ENCODE data around the gene GPATCH2.
"Not testable (repeated sequence)": the region's sequence is repeated elsewhere in the genome, so short reads cannot be mapped to it uniquely, and the experiment has no call there.

Gene GPATCH2

DNA sequence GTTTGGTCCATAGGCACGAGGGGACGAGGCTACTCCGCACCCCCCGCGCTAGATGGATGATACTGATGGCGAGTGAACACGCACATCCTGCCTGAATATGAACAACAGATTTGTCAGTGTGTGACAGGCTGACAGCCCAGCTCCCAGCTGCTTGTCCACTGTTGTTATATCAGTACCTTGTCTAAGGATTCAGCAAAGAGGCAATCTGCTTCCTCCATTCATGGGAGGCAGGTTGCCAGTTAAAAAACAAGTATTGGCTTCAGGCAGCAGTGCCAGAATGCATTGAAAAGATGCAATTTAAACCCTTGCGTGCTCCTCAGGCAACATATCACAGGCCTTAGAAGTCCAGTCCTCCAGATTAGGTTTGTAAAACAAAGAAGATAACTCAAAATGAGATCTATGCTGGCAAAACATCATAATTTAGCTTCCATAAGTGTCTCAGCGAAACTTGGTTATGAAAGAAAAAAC lies 223.3 kb downstream of the GPATCH2 start:
- H3K4me3 ChIP-seq (ENCODE audit: low read depth, low read length) = no peak overlapping the region
- H3K9ac ChIP-seq (ENCODE audit: low read length) = no peak overlapping the region
- H3K36me3 ChIP-seq (ENCODE audit: control insufficient read depth, insufficient read depth, low read length) = no peaks in the 10 kb centered on the region
- no peaks in the 10 kb centered on the region; the same call in 1 of the 2 replicates for H3K4me1 ChIP-seq (ENCODE audit: control insufficient read depth, insufficient read depth, low read length)
- no peaks in the 10 kb centered on the region for H3K9me3 ChIP-seq (ENCODE audit: control insufficient read depth, insufficient read depth, low read depth, low read length)
- no peaks in the 10 kb centered on the region for H3K27me3 ChIP-seq (ENCODE audit: control insufficient read depth, insufficient read depth, low read length)
- no peak overlapping the region for H3K27ac ChIP-seq (ENCODE audit: low read depth, low read length)

DNA sequence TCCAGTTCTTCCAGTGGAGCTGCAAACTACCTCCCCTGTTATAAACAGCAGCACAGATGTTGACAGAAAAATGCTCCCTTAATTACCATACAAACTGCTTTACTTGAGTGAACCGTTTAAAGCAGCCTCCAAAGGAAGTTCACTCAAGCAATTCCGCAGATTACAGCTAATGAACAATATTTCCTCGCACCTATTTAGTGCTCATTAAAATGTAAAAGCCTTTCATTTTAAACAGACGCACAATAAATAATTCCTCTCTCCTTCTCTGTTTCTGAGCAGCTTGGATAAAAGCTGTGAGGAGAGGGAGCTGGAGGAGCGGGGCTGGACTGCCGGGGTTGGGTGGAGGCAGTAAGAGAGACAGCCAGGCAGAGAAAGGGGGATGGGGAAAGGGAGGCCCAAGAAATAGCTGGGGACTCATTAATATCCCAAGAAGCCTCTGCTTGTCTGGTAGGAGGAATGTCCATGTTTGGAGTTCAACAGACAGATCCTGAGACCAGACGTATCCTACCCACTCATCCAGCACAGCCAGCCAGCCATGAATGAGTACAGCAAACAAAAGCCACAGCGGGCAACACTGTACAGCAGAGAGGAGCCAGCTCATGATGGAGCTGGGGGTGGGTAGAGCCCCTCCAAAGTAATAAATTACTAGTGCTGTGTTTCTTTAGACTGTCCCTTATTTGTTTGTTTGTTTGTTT lies 227.7 kb downstream of the GPATCH2 start:
- Histone ChIP-seq H3K9me3 (ENCODE audit: control insufficient read depth, insufficient read depth, low read depth, low read length) (no peaks in the 10 kb centered on the region), H3K9ac (ENCODE audit: low read length) (no peak overlapping the region), H3K36me3 (ENCODE audit: control insufficient read depth, insufficient read depth, low read length) (no peaks in the 10 kb centered on the region), H3K27ac (ENCODE audit: low read depth, low read length) (no peak overlapping the region), H3K4me1 (ENCODE audit: control insufficient read depth, insufficient read depth, low read length) (no peaks in the 10 kb centered on the region; the same call in 1 of the 2 replicates), H3K4me3 (ENCODE audit: low read depth, low read length) (no peak overlapping the region), H3K27me3 (ENCODE audit: control insufficient read depth, insufficient read depth, low read length) (no peaks in the 10 kb centered on the region)

DNA sequence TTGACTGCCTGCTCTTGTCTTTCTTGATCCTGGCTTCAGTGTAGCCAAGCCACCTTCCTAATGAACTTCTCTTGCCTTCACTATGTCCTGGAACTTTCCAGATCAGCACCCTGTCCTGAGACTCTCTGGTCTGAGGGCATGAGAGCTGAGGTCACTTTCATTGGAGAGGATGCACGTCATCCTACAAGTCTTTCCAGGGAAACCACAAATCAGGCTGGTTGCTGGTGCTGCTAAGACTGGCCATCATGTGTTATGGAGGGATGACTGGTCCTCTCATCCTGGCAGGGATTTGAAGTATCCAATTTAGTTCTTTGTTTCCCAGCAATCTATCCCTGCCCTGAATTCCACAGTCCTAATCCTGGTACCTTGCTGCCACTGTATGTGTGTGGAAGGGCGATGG lies 228.6 kb downstream of the GPATCH2 start:
- Histone ChIP-seq H3K27ac (ENCODE audit: low read depth, low read length) (no peak overlapping the region), H3K4me3 (ENCODE audit: low read depth, low read length) (no peak overlapping the region), H3K36me3 (ENCODE audit: control insufficient read depth, insufficient read depth, low read length) (no peaks in the 10 kb centered on the region), H3K9me3 (ENCODE audit: control insufficient read depth, insufficient read depth, low read depth, low read length) (no peaks in the 10 kb centered on the region), H3K27me3 (ENCODE audit: control insufficient read depth, insufficient read depth, low read length) (no peaks in the 10 kb centered on the region), H3K9ac (ENCODE audit: low read length) (no peak overlapping the region), H3K4me1 (ENCODE audit: control insufficient read depth, insufficient read depth, low read length) (no peaks in the 10 kb centered on the region; the same call in 1 of the 2 replicates)

GRCh38 chr1:217393896-217394295 lies 237.0 kb downstream of the GPATCH2 start:
- Histone ChIP-seq H3K36me3 (ENCODE audit: control insufficient read depth, insufficient read depth, low read length) (no peaks in the 10 kb centered on the region), H3K9me3 (ENCODE audit: control insufficient read depth, insufficient read depth, low read depth, low read length) (no peaks in the 10 kb centered on the region), H3K9ac (ENCODE audit: low read length) (no peak overlapping the region), H3K27ac (ENCODE audit: low read depth, low read length) (no peak overlapping the region), H3K27me3 (ENCODE audit: control insufficient read depth, insufficient read depth, low read length) (no peaks in the 10 kb centered on the region), H3K4me1 (ENCODE audit: control insufficient read depth, insufficient read depth, low read length) (no peaks in the 10 kb centered on the region), H3K4me3 (ENCODE audit: low read depth, low read length) (no peak overlapping the region)

DNA sequence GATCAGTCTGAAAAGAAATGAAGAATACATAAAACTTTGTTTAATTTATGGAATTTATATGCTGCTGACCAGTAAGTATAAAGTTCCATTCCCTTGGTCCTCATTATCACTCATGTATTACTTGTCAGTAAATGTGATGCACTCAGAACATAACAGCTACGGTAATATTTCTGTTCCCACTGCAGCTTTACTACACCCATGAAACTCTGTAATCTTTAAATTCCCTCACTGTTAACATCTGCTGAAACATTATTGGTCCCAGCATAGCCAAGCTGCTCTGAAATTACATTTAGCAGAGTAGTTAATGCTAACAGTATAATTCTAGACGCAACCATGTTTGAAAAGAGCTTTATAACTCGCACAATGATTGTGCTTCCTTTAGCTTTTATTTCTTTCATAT lies 238.4 kb downstream of the GPATCH2 start:
- no peaks in the 10 kb centered on the region for H3K4me1 ChIP-seq (ENCODE audit: control insufficient read depth, insufficient read depth, low read length)

DNA sequence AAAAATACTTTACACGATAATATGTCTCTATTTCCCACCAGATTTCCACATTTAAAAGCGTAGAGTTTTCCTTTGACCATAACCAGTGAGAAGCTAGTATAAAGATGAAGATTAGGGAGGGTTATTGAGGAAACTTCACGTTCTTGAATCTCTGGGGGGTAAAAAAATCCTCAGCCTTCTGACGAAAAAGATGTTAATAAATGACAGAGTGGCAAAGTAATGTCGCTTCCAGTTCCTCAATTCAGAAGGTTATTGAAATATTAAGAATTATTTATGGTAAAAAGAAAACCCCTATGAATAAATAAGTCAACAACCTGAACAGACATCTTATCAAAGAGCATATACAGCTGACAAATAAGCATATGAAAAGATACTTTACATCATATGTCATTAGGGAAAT lies 241.0 kb downstream of the GPATCH2 start:
- H3K27ac ChIP-seq (ENCODE audit: low read depth, low read length) = no peak overlapping the region
- H3K9me3 ChIP-seq (ENCODE audit: control insufficient read depth, insufficient read depth, low read depth, low read length) = no peaks in the 10 kb centered on the region
- no peaks in the 10 kb centered on the region; the same call in 1 of the 2 replicates for H3K27me3 ChIP-seq (ENCODE audit: control insufficient read depth, insufficient read depth, low read length)
- H3K4me1 ChIP-seq (ENCODE audit: control insufficient read depth, insufficient read depth, low read length) = no peaks in the 10 kb centered on the region
- H3K9ac ChIP-seq (ENCODE audit: low read length) = no peak overlapping the region
- no peak overlapping the region for H3K4me3 ChIP-seq (ENCODE audit: low read depth, low read length)
- H3K36me3 ChIP-seq (ENCODE audit: control insufficient read depth, insufficient read depth, low read length) = no peaks in the 10 kb centered on the region

More for the DNA sequence above, 238.4 kb downstream of the GPATCH2 start:
- Histone ChIP-seq H3K9ac (ENCODE audit: low read length) (no peak overlapping the region), H3K27ac (ENCODE audit: low read depth, low read length) (no peak overlapping the region), H3K27me3 (ENCODE audit: control insufficient read depth, insufficient read depth, low read length) (no peaks in the 10 kb centered on the region; the same call in 1 of the 2 replicates), H3K4me3 (ENCODE audit: low read depth, low read length) (no peak overlapping the region), H3K36me3 (ENCODE audit: control insufficient read depth, insufficient read depth, low read length) (no peaks in the 10 kb centered on the region), H3K9me3 (ENCODE audit: control insufficient read depth, insufficient read depth, low read depth, low read length) (no peaks in the 10 kb centered on the region)

DNA sequence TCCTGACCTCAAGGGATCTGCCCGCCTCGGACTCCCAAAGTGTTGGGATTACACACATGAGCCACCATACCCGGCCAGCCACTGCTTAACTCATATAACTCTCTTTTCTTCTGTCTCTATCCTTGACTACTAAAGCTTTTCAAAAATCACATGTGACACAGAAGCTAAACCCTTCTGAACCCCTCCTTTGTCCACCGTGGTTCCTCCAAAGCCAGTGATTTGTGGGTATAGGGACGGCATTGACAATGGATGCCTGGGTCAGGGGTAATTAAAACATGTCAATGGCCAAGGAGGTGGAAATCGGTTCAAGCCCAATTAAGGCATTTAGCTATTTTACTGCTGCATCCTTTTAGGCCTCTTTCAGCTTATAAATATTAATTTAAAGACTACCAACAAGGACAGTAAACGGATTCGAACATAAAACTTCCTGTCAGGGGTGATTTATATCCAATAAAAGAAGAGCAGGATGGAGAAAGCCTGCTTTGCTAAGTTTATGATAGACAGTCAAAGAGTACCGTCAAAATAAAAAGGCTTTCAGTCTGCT lies 242.3 kb downstream of the GPATCH2 start:
- no peak overlapping the region for H3K9ac ChIP-seq (ENCODE audit: low read length)
- no peaks in the 10 kb centered on the region; the same call in 1 of the 2 replicates for H3K27me3 ChIP-seq (ENCODE audit: control insufficient read depth, insufficient read depth, low read length)
- H3K4me3 ChIP-seq (ENCODE audit: low read depth, low read length) = no peak overlapping the region
- no peaks in the 10 kb centered on the region for H3K9me3 ChIP-seq (ENCODE audit: control insufficient read depth, insufficient read depth, low read depth, low read length)
- H3K36me3 ChIP-seq (ENCODE audit: control insufficient read depth, insufficient read depth, low read length) = no peaks in the 10 kb centered on the region
- H3K27ac ChIP-seq (ENCODE audit: low read depth, low read length) = no peak overlapping the region
- H3K4me1 ChIP-seq (ENCODE audit: control insufficient read depth, insufficient read depth, low read length) = no peaks in the 10 kb centered on the region

DNA sequence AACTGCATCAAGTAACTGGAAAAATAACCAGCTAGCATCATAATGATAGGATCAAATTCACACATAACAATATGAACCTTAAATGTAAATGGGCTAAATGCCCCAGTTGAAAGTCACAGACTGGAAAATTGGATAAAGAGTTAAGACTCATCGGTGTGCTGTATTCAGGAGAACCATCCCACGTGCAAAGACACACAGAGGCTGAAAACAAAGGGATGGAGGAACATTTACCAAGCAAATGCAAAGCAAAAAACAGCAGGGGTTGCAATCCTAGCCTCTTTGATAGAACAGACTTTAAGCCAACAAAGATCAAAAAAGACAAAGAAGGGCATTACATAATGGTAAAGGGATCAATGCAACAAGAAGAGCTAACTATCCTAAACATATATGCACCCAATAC lies 249.1 kb downstream of the GPATCH2 start:
- not testable (repeated sequence) for H3K36me3 ChIP-seq (ENCODE audit: control insufficient read depth, insufficient read depth, low read length); H3K4me1 ChIP-seq (ENCODE audit: control insufficient read depth, insufficient read depth, low read length); H3K9me3 ChIP-seq (ENCODE audit: control insufficient read depth, insufficient read depth, low read depth, low read length); H3K4me3 ChIP-seq (ENCODE audit: low read depth, low read length); H3K9ac ChIP-seq (ENCODE audit: low read length); H3K27ac ChIP-seq (ENCODE audit: low read depth, low read length)
- peaks cover 27% of the 10 kb centered on the region; the same call in 1 of the 2 replicates for H3K27me3 ChIP-seq (ENCODE audit: control insufficient read depth, insufficient read depth, low read length)

DNA sequence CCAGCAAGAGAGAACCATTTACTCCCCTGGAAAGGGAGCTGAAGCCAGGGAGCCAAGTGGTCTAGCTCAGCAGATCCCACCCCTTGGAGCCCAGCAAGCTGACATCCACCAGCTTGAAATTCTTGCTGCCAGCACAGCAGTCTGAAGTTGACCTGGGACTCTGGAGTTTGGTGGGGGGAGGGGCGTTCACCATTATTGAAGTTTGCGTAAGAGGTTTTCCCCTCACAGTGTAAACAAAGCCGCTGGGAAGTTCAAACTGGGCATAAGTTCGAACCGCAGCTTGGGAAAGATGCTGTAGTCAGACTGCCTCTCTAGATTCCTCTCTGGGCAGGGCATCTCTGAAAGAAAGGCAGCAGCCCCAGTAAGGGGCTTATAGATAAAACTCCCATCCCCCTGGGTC lies 251.1 kb downstream of the GPATCH2 start:
- H3K4me3 ChIP-seq (ENCODE audit: low read depth, low read length); H3K36me3 ChIP-seq (ENCODE audit: control insufficient read depth, insufficient read depth, low read length); H3K9me3 ChIP-seq (ENCODE audit: control insufficient read depth, insufficient read depth, low read depth, low read length); H3K27ac ChIP-seq (ENCODE audit: low read depth, low read length); H3K4me1 ChIP-seq (ENCODE audit: control insufficient read depth, insufficient read depth, low read length); H3K9ac ChIP-seq (ENCODE audit: low read length): not testable (repeated sequence)
- peaks cover 27% of the 10 kb centered on the region; the same call in 1 of the 2 replicates for H3K27me3 ChIP-seq (ENCODE audit: control insufficient read depth, insufficient read depth, low read length)

GRCh38 chr1:217379336-217379735 lies 251.6 kb downstream of the GPATCH2 start:
- H3K36me3 ChIP-seq (ENCODE audit: control insufficient read depth, insufficient read depth, low read length) = no peaks in the 10 kb centered on the region
- no peak overlapping the region for H3K27ac ChIP-seq (ENCODE audit: low read depth, low read length)
- no peak overlapping the region for H3K9ac ChIP-seq (ENCODE audit: low read length)
- H3K4me3 ChIP-seq (ENCODE audit: low read depth, low read length) = no peak overlapping the region
- peaks cover 9% of the 10 kb centered on the region for H3K9me3 ChIP-seq (ENCODE audit: control insufficient read depth, insufficient read depth, low read depth, low read length)
- H3K4me1 ChIP-seq (ENCODE audit: control insufficient read depth, insufficient read depth, low read length) = peaks cover 6% of the 10 kb centered on the region
- peaks cover 27% of the 10 kb centered on the region; the same call in 1 of the 2 replicates for H3K27me3 ChIP-seq (ENCODE audit: control insufficient read depth, insufficient read depth, low read length)
